ENCODE results near the gene UBASH3B.

GRCh38 chr11:122813894-122814270 is 158.4 kb downstream of the UBASH3B start:
- no peak for TF ChIP-seq POLR2AphosphoS5 (IDR thresholded peaks at IDR 0.05)
- TF ChIP-seq, protein P1, sequence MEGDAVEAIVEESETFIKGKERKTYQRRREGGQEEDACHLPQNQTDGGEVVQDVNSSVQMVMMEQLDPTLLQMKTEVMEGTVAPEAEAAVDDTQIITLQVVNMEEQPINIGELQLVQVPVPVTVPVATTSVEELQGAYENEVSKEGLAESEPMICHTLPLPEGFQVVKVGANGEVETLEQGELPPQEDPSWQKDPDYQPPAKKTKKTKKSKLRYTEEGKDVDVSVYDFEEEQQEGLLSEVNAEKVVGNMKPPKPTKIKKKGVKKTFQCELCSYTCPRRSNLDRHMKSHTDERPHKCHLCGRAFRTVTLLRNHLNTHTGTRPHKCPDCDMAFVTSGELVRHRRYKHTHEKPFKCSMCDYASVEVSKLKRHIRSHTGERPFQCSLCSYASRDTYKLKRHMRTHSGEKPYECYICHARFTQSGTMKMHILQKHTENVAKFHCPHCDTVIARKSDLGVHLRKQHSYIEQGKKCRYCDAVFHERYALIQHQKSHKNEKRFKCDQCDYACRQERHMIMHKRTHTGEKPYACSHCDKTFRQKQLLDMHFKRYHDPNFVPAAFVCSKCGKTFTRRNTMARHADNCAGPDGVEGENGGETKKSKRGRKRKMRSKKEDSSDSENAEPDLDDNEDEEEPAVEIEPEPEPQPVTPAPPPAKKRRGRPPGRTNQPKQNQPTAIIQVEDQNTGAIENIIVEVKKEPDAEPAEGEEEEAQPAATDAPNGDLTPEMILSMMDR (IDR thresholded peaks at IDR 0.05) = no peak
- TF ChIP-seq POLR2A (IDR thresholded peaks at IDR 0.05) = no peak

All from suprapubic skin (tissue), 4 donors.